HT1080 (cell line): ENCODE results near the gene FCER2. TPM values are rescaled to one million over a fixed set of nuclear protein-coding genes. Genes with fewer than 3 reads are reported as not detected.
A peak's percentile ranks its signal among the peaks of the same experiment; 100 is the strongest.
"Not testable (repeated sequence)": the region's sequence is repeated elsewhere in the genome, so short reads cannot be mapped to it uniquely, and the experiment has no call there.

ENCODE experiments used
- DNase-seq: peaks from one replicate; pipeline ENCODE4 v3.0.0-alpha.2; 2015; ENCODE audit warnings: low read depth
- polyA plus RNA-seq, 2 experiments: library from polyadenylated mRNA; depleted of rRNA; stranded (reverse); fragments of >200 nt; gene quantifications; 2 replicates each; pipeline ENCODE4 v1.2.3, GENCODE V29; 2015
- total RNA-seq: library from RNA; depleted of rRNA; stranded (reverse); fragments of >200 nt; shearing (Covaris generic); gene quantifications from 2 replicates; pipeline ENCODE4 v1.2.3, GENCODE V29; 2014; rRNA removed

FCER2 gene, protein sequence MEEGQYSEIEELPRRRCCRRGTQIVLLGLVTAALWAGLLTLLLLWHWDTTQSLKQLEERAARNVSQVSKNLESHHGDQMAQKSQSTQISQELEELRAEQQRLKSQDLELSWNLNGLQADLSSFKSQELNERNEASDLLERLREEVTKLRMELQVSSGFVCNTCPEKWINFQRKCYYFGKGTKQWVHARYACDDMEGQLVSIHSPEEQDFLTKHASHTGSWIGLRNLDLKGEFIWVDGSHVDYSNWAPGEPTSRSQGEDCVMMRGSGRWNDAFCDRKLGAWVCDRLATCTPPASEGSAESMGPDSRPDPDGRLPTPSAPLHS
- total RNA-seq: not detected in 2 replicates
- polyA plus RNA-seq (2015; cell fraction: cytosol; rRNA removed): not detected in 2 replicates
- polyA plus RNA-seq (2015; cell fraction: nucleus; rRNA removed): not detected in 2 replicates

DNA sequence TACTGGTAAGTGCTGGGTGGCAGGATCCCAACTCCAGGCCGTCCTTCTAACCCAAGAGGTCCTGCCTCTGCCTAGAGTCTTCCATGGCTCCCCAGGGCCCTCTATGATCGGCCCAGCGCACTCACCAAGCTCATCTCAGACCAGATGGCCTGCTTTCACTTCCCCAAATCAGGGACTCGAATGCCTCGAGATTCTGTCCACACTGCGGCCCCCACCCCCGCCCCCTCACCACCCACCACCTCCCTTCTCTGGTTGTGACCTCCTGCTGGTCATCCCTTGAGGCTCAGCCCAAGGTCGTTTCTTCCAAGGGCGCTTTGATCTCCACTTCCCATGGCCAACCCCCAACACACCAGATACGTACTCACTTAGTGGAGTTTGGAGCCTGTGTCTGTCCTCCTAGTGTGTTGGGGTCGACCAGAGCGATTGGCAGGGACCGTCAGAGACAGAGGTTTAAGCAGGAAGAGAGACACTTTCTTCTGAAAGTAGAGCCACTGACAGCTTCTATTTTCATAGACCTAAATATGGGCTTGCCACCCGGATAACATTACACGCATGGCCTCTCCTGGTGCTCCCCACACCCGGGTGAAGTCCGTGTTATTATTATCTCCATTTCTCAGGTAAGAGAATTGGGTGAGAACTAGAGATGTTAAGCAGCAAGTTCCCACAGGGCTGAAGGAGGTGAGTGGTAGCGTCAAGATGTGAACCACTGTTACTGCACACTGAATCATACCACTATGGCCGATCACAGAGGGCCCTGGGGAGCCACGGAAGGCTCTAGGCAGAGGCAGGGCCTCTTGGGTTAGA, at the start of gene FCER2:
TSS of gene FCER2 (minus strand) at position 478 of the 804 bp plus-strand sequence. CDS start 2,371 bp downstream, outside the sequence.
- no peak for DNase-seq

DNA sequence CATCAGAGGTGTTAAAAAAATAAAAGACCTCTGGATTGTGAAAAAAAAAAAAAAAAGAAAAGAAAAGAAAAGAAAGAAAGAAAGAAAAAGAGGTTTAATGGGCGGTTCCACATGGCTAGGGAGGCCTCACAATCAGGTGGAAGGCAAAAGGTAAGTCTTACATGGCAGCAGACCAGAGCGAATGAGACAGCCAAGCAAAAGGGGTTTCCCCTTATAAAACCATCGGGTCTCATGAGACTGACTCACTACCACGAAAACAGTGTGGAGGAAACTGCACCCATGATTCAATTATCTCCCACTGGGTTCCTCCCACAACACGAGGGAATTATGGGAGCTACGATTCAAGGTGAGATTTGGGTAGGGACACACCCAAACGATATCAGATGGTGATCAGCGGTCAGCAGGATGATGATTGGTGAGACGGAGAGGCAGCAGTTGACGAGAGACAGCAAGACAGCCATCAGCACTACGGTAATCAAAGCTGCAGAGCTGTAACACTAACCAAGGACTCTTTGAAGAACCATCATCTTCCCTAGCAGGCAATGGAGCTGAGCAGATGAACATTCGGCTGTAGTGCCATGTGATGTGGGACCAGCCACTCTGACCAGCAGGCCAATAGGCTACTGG, 49.3 kb upstream of the FCER2 start:
- DNase-seq: peak; percentile 34

DNA sequence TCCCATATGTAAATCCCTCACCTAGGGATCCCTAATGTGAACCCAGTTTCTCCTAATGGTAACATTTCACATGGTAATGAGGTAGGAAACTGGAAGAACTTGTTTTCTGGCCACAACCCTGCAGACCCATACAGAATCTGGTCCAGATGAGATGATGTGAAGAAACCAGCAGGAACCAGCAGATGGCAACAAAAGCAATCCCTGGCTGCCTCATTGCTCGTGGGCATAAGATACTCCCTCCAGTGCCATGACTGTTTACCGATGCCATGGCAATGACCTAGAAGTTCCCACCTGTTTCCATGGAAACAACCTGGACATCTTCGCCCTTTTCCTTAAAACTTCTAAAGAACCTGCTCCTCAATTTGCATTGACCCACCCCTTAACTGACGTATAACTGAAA, 46.8 kb upstream of the FCER2 start:
- DNase-seq: peak; percentile 13

DNA sequence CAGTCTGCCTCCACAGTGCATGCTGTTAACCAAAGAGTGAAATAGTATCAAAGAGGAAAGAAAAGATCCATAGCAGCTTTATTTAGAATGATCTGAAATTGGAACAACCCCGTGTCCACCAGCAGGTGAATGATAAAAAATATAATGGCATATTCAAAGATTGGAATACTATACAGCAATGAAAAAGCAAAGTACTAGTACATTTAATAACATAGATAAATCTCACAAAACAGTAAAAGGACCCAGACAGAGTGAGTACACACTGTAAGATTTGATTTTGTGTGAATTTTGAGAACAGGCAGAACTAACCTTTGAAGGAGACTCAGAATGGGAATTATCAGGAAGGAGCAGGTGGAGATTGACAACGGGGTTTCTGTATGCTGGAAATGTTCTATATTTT, 46.2 kb upstream of the FCER2 start:
- no peak for DNase-seq

DNA sequence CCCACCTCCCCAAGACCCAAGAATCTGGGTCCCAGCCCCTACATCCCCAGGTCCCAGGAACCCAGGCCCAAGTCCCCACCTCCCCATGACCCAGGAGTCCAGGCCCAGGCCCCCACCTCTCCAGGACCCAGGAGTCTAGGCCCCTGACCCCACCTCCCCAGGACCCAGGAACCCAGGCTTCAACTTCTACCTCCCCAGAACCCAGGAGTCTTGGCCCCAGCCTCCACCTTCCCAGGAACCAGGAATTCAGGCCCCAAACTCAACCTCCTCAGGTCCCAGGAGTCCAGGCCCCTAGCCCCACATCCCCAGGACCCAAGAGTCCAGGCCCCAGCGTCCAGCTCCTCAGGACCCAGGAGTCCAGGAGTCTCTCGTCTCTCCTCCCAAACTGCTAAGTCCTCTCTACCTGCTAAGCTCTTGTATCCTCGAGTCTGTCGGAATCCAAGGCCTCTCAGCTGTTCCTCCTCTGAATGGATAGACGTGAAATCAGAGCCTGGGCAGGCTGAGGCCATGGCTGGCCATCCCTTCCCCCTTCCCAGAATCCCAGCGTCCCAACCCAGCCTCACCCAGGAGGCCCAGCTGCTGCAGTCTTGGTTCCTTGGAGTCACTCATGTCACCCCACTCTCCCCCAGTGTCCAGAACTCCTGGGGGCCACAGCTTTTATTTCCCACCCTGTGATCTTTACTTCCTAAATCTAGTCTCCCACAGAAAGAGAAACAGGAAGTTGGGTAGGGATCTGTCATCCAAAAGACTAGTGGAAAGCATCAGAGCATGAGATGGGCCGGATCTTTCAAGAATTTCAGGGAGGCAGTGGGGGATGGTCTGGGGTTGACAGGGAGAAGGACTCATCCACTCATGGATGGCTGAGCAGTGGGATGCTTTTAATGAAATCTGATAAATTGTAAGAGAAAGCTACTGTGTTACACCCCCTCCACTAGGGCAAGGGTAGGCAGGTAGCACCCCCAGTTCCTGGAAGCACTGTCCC, 45.3 kb upstream of the FCER2 start, which contains the start of gene CD209:
TSS of gene CD209 (minus strand) at position 632 of the 982 bp plus-strand sequence. CDS start at position 609, 23 bp downstream.
- DNase-seq: no peak

DNA sequence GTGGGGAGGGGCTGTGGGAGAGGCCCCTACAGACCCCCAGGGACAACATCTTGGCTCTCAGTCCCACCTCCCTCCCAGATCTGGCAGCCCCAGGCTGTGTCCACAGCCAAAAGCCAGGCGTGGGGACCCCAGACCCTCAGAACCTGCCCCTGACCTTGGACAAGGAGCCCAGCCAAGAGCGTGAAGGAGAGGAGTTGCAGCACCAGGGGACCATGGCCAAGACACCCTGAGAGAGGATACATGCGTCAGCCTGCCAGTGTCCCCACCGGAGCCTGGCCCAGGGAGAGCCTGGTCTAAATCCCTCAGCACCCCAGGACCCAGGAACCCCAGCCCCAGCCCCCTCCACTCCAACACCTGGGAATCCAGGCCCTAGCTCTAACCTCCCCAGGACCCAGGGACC, 44.4 kb upstream of the FCER2 start:
- not testable (repeated sequence) for DNase-seq

DNA sequence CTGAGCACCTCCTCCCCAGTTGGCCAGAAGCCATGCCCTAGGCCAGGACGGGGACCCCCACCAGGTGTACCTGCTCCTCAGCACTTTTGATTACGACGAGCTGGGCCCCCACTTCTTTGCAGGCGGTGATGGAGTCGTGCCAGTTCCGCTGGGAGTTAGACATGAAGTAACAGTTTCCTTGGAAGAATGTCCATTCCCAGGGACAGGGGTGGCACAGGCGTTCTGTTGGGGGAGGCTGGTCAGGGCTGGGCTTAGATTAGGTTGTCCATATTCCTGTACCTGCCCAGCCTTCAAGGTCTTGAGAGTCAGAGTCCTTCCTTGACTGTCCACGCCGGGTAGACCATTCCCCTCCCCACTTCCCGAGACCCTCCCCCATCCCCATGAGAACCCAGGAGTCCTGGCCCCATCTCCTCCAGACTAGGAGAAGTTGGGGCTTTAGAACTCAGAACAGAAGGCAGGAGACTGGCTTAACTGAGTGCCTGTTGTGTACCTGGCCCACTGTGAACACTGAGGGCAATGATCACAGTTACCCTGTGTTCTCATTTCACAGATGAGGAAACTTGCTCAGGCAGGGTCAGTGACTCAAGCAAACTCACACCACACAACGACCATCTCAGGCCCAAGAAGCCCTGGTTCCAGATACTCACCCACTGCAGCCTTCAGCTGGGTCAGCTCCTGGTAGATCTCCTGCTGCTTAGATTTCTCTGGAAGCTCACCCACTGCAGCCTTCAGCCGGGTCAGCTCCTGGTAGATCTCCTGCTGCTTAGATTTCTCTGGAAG, 43.1 kb upstream of the FCER2 start:
- no peak for DNase-seq

DNA sequence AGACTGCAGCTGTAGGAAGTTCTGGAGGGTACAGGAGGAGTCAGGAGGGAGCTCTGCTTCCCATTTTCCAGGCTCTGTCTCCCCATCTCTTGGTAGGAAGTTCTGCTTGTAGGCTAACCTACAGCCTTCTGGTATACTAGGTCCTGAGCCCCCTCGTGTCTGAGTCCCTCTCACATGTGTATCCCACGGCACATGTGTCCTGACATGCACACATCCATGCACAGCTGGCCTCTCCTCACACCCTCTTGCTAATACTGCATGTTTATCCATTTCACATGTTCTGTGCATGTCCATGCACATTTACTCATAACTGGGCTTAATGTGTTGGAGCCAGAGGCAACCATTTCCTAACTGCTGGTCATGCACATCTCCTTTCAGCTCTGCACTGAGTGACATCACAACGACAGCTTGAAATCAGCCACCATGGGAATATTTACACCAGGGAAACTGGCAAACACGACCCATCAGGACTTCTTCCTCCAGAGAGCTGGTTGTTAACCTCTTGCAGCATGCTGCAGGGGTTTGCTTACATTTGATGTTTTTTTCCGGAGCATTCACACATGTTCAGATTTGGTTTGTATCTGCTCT, 42.4 kb upstream of the FCER2 start:
- no peak for DNase-seq

DNA sequence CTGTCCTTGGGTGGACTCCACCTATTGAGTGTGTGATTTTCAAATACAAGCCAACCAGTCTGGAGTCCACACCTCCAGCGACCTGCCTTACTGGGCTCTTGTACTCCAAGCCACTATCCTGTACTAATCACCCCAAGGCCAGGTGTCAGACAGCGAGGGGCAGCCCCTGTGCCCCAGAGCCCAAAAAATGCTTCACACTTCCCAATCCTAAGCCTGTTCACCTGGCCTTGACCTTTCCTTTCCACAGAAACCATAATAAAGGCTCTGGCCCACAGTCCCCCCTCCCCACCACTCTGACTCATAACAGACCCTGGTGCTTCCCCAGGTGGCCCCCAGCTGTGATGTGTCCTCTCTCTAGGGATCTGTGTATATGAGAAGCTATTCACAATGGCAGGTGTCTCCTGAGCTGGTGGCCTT, 41.5 kb upstream of the FCER2 start:
- no peak for DNase-seq

DNA sequence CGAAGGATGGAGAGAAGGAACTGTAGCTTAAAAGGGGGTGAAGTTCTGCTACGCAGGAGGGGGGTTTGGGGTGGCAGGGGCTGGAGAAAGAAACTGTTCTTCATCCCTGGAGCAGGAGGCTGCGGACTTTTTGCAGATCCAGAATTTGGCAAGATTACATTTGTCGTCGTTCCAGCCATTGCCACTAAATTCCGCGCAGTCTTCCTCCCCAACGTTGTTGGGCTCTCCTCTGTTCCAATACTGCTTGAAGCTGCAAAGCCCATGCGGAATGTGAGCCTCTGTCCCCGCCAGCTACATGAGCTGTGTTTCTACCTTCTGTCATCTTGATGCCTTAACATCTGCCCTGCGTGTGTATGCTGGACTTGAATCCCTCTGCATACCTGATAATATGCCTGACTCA, 41.1 kb upstream of the FCER2 start:
- no peak for DNase-seq

DNA sequence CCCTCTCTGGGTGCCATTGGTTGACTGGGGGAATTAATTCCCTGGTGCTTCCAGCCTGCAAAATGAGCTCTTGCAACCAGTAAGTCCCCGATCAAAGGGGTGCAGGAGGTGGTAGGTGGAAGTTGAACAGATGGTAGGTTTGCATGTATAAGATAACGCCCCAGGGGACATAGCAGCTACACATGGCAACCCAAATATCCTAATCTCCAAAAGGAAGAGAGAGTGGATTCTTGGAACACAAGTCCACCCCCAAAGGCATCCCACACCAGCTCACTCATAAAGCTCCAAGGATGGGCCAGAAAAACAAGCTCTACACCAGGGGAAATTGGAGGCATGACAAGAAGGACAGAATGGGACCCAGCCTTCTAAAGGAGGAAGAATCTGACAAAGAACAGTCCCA, 40.6 kb upstream of the FCER2 start:
- DNase-seq: no peak

DNA sequence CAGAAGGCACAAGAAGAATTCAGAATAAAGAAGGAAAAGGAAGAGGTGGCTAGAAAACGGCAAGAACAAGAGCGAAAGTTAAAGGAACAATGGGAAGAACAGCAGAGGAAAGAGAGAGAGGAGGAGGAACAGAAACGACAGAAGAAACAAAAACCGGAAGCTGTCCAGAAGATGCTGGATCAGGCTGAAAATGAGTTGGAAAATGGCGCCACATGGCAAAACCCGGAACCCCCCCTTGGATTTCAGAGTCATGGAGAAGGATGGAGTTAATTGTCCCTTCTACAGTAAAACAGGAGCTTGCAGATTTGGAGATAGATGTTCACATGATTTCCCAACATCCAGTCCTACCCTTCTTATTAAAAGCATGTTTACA, 38.7 kb upstream of the FCER2 start:
- no peak for DNase-seq

DNA sequence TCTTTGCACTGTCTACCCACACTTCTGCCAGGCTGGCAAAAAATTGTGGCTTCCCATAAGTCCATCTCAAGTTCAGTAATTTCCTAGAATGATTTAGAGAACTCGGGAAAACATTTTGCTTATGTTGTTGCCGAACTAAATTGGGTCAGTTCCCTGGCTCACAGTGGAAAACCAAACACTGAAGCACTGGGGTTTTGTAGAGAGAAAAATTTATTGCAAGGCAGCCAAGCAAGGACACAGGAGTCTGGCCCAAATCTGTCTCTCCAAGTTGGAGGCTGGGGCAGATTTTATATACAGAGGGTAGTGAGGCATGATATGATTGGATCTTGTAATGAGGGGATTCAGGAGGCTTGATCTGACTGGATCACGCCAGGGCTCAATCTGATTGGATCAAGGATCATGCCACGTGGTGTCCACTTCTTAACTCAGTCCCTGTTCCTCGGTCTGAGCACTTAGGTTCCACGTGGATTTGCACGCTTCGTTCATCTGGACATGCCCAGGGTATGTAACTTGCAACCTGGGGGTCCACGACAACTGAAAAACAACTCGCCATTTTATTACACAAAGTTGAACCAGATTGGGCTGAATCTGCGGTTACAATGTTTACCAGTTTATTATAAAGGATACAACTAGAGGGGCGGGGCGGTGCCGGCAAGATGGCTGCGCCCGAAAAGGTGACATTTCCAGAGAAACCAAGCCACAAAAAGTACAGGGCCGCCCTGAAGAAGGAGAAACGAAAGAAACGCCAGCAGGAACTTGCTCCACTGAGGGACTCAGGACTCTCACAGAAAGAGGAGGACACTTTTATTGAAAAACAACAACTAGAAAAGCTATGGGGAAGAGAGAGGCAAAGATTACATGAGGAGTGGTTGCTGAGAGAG, 38.1 kb upstream of the FCER2 start:
- no peak for DNase-seq

DNA sequence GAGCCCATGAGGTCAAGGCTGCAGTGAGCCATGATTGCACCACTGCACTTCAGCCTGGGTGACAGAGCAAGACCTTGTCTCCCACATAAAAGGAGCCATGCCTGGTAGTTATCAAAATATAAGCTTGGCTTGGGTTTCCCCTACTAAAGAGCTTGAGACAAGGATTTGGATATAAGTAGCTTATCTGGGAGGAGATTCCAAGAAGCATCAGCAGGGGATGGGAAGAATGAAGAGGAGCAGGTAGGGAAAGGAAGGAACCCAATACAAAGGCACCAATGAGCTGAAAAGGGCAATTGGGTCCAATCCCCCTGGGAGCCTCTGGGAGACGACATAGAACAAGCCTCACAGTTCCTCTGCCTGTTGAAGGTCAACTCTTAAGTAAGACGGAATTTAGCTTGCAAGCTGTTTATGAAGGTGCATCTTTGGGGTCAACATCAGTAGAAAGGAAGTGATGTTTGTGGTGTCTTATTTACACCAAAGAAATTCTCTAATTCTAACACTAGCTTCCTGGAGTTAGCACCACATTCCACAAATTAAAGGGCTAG, 37.4 kb upstream of the FCER2 start:
- no peak for DNase-seq

DNA sequence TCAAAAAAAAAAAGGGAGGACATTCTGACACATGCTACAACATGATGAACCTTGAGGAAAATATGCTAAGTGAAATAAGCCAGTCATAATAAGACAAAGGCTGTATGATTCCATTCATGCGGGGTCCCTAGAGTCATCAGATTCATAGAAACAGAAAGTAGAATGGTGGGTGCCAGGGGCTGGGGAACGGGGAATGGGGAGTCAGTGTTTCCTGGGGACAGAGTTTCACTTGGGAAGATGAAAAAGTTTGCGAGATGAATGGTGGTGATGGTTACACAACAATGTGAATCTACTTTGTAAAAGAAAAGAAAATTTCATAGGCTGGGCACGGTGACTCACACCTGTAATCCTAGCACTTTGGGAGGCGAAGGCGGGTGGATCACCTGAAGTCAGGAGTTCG, 36.1 kb upstream of the FCER2 start:
- DNase-seq: no peak

DNA sequence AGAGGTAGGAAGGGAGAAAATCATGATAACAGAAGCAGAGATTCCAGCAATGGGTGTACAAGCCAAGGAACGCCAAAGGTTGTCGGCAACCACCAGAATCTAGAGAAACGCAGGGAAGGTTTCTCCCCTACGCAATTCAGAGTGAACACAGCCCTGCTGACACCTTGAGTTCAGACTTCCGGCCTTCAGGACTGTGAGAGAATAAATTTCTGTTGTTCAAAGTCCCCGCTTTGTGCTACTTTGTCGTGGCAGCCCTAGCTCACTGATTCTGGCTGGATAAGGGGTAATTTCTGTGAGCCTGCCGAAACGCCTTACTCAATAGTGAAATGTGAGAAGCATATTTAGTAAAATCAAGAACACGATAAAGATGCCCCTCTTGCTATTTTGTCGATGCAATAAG, 35.3 kb upstream of the FCER2 start:
- no peak for DNase-seq

DNA sequence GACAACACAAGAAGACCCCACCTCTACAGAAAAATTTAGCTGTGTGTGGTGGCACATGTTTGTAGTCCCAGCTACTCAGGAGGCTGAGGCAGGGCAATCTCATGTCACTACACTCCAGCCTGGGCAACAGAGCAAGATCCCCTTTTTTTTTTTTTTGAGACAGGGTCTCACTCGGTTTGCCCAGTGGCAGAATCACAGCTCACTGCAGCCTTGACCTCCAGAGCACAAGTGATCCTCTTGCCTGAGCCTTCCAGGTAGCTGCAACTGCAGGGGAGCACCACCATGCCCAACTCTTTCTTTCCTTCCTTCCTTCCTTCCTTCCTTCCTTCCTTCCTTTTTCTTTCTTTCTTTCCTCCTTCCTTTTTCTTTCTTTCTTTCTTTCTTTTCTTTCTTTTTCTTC, 34.2 kb upstream of the FCER2 start:
- no peak for DNase-seq
